ENCODE data around the gene RUSC2. TPM values are rescaled to one million over a fixed set of nuclear protein-coding genes. Genes with fewer than 3 reads are reported as not detected.

RUSC2 gene
- total RNA-seq, 6 donors from 2014 or later: 16.0 to 42.7 (median 28.0) TPM

- Histone ChIP-seq H3K4me1 (peaks cover 35 to 65% (median 42%) of the 10 kb centered on the region in 4 donors), H3K27me3 (no peaks in the 10 kb centered on the region), H3K4me3 (no peak overlapping the region), H3K36me3 (no peaks in the 10 kb centered on the region), H3K9me3 (no peaks in the 10 kb centered on the region), H3K27ac (peak overlapping the region; percentile 59 to 87 (median 75))
- DNase-seq: no peak
- peak; percentile 2 to 9 for ATAC-seq (ENCODE audit: low FRiP score in 2 of 2)
- 87 to 96% methylated on average over 3 of the region's 3 CpGs for whole genome bisulfite sequencing, 2 donors
- TF ChIP-seq CTCF (IDR thresholded peaks at IDR 0.05) (no peak), EP300 (IDR thresholded peaks at IDR 0.05) (no peak), POLR2A (IDR thresholded peaks at IDR 0.05) (no peak), POLR2AphosphoS5 (IDR thresholded peaks at IDR 0.05) (no peak)
Measured at GRCh38 chr9:35517552-35518224, 27.8 kb downstream of the RUSC2 start.

GRCh38 chr9:35518225-35518821 lies 28.4 kb downstream of the RUSC2 start:
- H3K9me3 ChIP-seq: no peaks in the 10 kb centered on the region
- no peaks in the 10 kb centered on the region for H3K27me3 ChIP-seq
- TF ChIP-seq EP300 (IDR thresholded peaks at IDR 0.05): no peak
- TF ChIP-seq POLR2A (IDR thresholded peaks at IDR 0.05): no peak
- peak in 1 of 2 donors; percentile 29 for TF ChIP-seq POLR2AphosphoS5 (IDR thresholded peaks at IDR 0.05)
- TF ChIP-seq CTCF (IDR thresholded peaks at IDR 0.05): no peak
- ATAC-seq (ENCODE audit: low FRiP score in 2 of 2) (peak; percentile 63 to 87), DNase-seq (peak in 1 of 2 donors; percentile 42)
- 50 to 54% methylated on average over 4 of the region's 4 CpGs for WGBS, 2 donors
- peaks cover 35 to 62% (median 42%) of the 10 kb centered on the region in 4 donors for H3K4me1 ChIP-seq
- peak overlapping the region; percentile 59 to 87 (median 75) for H3K27ac ChIP-seq
- no peaks in the 10 kb centered on the region for H3K36me3 ChIP-seq
- H3K4me3 ChIP-seq: no peak overlapping the region

- H3K27ac ChIP-seq: peak overlapping the region; percentile 57 to 87 (median 68)
- 58 to 84% methylated on average over 5 of the region's 5 CpGs for WGBS, 2 donors
- peaks cover 35 to 62% (median 42%) of the 10 kb centered on the region in 4 donors for H3K4me1 ChIP-seq
- no peak overlapping the region for H3K4me3 ChIP-seq
- TF ChIP-seq POLR2AphosphoS5 (IDR thresholded peaks at IDR 0.05) (no peak), CTCF (IDR thresholded peaks at IDR 0.05) (no peak), POLR2A (IDR thresholded peaks at IDR 0.05) (no peak), EP300 (IDR thresholded peaks at IDR 0.05) (no peak)
- H3K27me3 ChIP-seq: no peaks in the 10 kb centered on the region
- peak in 1 of 2 donors; percentile 24 for DNase-seq
- no peaks in the 10 kb centered on the region for H3K9me3 ChIP-seq
- ATAC-seq (ENCODE audit: low FRiP score in 2 of 2): peak; percentile 27 to 50
- H3K36me3 ChIP-seq: no peaks in the 10 kb centered on the region
Measured at GRCh38 chr9:35518981-35519679, 29.2 kb downstream of the RUSC2 start.

GRCh38 chr9:35519692-35520363 lies 29.9 kb downstream of the RUSC2 start:
- 90 to 100% methylated on average over 1 of the region's 1 CpG for whole genome bisulfite sequencing, 2 donors
- H3K27ac ChIP-seq: peak overlapping the region; percentile 57 to 87 (median 68)
- H3K4me3 ChIP-seq: no peak overlapping the region
- peaks cover 35 to 62% (median 42%) of the 10 kb centered on the region in 4 donors for H3K4me1 ChIP-seq
- no peak for TF ChIP-seq EP300 (IDR thresholded peaks at IDR 0.05)
- TF ChIP-seq POLR2AphosphoS5 (IDR thresholded peaks at IDR 0.05): no peak
- TF ChIP-seq CTCF (IDR thresholded peaks at IDR 0.05): no peak
- no peak for TF ChIP-seq POLR2A (IDR thresholded peaks at IDR 0.05)
- no peaks in the 10 kb centered on the region for H3K9me3 ChIP-seq
- DNase-seq (no peak), ATAC-seq (ENCODE audit: low FRiP score in 2 of 2) (peak in 1 of 2 donors; percentile 28)
- H3K27me3 ChIP-seq: no peaks in the 10 kb centered on the region
- no peaks in the 10 kb centered on the region for H3K36me3 ChIP-seq

Data from upper lobe of left lung (tissue), 6 donors.